Measurements from ENCODE around the gene ADCYAP1R1. TPM values are rescaled to one million over a fixed set of nuclear protein-coding genes. Genes with fewer than 3 reads are reported as not detected.

The ADCYAP1R1 gene
- total and polyA plus RNA-seq, 2 donors (not counting 1 experiment from before 2014, with no cell fraction given), result not detected

DNA sequence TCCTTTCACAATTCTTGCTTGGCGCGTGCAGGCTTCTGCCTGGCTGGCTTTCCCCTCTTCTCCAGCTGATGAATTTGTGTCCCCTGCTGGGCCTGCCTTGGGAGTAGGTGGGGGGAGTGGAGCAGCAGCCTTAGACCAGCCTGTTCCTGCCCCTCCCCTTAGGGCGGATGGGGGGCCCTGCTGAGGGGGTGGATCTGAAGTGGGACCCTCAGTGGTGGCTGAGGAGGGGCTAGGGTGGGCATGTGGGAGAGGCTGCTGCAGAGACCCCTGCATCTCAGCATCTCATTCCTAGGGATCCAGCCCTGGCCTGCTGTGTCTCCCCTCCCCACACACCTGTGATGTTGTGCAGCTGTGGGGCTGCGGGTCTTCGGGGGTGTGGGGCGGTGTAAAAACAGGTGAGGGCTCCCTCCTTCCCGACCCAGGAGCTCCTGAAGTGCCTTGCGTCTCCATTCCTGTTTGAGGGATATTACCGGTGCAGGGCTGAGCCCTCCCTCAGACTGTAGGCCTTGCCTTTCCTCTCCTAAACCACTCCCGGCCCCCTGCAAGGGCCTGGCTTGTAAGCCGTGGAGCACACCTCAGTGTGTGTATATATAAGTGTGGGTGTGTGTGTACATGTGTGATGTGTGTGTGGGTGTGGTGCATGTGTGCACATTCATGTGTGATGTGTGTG, 24.7 kb downstream of the ADCYAP1R1 start:
- no peak overlapping the region for H3K27ac Mint-ChIP-seq
- Histone ChIP-seq H4K20me1 (ENCODE audit: control insufficient read depth, insufficient read depth, low read length, poor library complexity, severe bottlenecking) (no peaks in the 10 kb centered on the region), H3K4me2 (replicated peaks; ENCODE audit: low read depth, low read length, poor library complexity, severe bottlenecking) (no peak overlapping the region), H3K36me3 (replicated peaks in 1 of 2; ENCODE audit: control extremely low read depth in 1 of 2, control insufficient read depth in 1 of 2, extremely low read depth in 1 of 2, insufficient read depth in 2 of 2, low read length in 1 of 2) (no peaks in the 10 kb centered on the region), H3K4me1 (ENCODE audit: control insufficient read depth in 2 of 2, insufficient read depth in 2 of 2, low read length in 2 of 2) (no peaks in the 10 kb centered on the region), H3K4me3 (ENCODE audit: control extremely low read depth in 1 of 5, extremely low read depth in 1 of 5, insufficient read depth in 1 of 5, low read depth in 2 of 5, low read length in 4 of 5) (no peak overlapping the region), H2AFZ (ENCODE audit: insufficient read depth, low read depth, low read length, poor library complexity, severe bottlenecking) (no peak overlapping the region), H3K9me3 (ENCODE audit: control extremely low read depth in 1 of 3, control insufficient read depth in 2 of 3, insufficient read depth in 1 of 3, low read length in 2 of 3) (peaks cover 0 to 13% (median 0%) of the 10 kb centered on the region in 3 donors), H3K27me3 (replicated peaks in 1 of 4; ENCODE audit: control extremely low read depth in 1 of 4, control insufficient read depth in 3 of 4, insufficient read depth in 4 of 4, low read length in 3 of 4) (peaks cover 0 to 3% (median 0%) of the 10 kb centered on the region in 4 experiments), H3K79me2 (ENCODE audit: control insufficient read depth, insufficient read depth, low read length) (no peaks in the 10 kb centered on the region), H3K27ac (ENCODE audit: low read length in 2 of 2) (no peak overlapping the region), H3K9ac (ENCODE audit: low read length) (no peak overlapping the region)
- DNase-seq (no peak), ATAC-seq (ENCODE audit: low read depth) (no peak)
- peaks cover 10% of the 10 kb centered on the region for H3K27me3 Mint-ChIP-seq
- POLR2A ChIA-PET, result no interaction called here
- H3K4me3 Mint-ChIP-seq, result no peak overlapping the region
- no peaks in the 10 kb centered on the region for H3K9me3 Mint-ChIP-seq (ENCODE audit: insufficient read depth)
- intact Hi-C loops (cut with micrococcal nuclease), result no loop called here
- 87% methylated on average over 4 of the region's 11 CpGs for WGBS (ENCODE audit: insufficient coverage)
- H3K4me1 Mint-ChIP-seq, result no peaks in the 10 kb centered on the region
- CTCF ChIA-PET, result no interaction called here
- TF ChIP-seq EZH2 (IDR thresholded peaks at IDR 0.05; ENCODE audit: borderline replicate concordance, insufficient read depth, low read depth, low read length, poor library complexity, severe bottlenecking), result no peak
- TF ChIP-seq, protein P1, sequence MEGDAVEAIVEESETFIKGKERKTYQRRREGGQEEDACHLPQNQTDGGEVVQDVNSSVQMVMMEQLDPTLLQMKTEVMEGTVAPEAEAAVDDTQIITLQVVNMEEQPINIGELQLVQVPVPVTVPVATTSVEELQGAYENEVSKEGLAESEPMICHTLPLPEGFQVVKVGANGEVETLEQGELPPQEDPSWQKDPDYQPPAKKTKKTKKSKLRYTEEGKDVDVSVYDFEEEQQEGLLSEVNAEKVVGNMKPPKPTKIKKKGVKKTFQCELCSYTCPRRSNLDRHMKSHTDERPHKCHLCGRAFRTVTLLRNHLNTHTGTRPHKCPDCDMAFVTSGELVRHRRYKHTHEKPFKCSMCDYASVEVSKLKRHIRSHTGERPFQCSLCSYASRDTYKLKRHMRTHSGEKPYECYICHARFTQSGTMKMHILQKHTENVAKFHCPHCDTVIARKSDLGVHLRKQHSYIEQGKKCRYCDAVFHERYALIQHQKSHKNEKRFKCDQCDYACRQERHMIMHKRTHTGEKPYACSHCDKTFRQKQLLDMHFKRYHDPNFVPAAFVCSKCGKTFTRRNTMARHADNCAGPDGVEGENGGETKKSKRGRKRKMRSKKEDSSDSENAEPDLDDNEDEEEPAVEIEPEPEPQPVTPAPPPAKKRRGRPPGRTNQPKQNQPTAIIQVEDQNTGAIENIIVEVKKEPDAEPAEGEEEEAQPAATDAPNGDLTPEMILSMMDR (IDR thresholded peaks at IDR 0.05), result no peak

- H3K9ac ChIP-seq (ENCODE audit: low read length), result no peak overlapping the region
- H3K27me3 Mint-ChIP-seq, result peaks cover 14% of the 10 kb centered on the region
- no peak overlapping the region for H3K27ac Mint-ChIP-seq
- TF ChIP-seq, protein P1 (IDR thresholded peaks at IDR 0.05), result no peak
- TF ChIP-seq EZH2 (IDR thresholded peaks at IDR 0.05; ENCODE audit: borderline replicate concordance, insufficient read depth, low read depth, low read length, poor library complexity, severe bottlenecking), result no peak
- no peaks in the 10 kb centered on the region for H4K20me1 ChIP-seq (ENCODE audit: control insufficient read depth, insufficient read depth, low read length, poor library complexity, severe bottlenecking)
- H2AFZ ChIP-seq (ENCODE audit: insufficient read depth, low read depth, low read length, poor library complexity, severe bottlenecking), result no peak overlapping the region
- ATAC-seq (ENCODE audit: low read depth) (no peak), DNase-seq (no peak)
- intact Hi-C loops (cut with micrococcal nuclease), result no loop called here
- no peaks in the 10 kb centered on the region for H3K4me1 ChIP-seq (ENCODE audit: control insufficient read depth in 2 of 2, insufficient read depth in 2 of 2, low read length in 2 of 2)
- ChIA-PET CTCF (no interaction called here), POLR2A (no interaction called here)
- H3K27ac ChIP-seq (ENCODE audit: low read length in 2 of 2), result no peak overlapping the region
- no peak overlapping the region for H3K4me3 Mint-ChIP-seq
- H3K4me2 ChIP-seq (replicated peaks; ENCODE audit: low read depth, low read length, poor library complexity, severe bottlenecking), result no peak overlapping the region
- H3K9me3 ChIP-seq (ENCODE audit: control extremely low read depth in 1 of 3, control insufficient read depth in 2 of 3, insufficient read depth in 1 of 3, low read length in 2 of 3), result peaks cover 0 to 13% (median 0%) of the 10 kb centered on the region in 3 donors
- H3K79me2 ChIP-seq (ENCODE audit: control insufficient read depth, insufficient read depth, low read length), result no peaks in the 10 kb centered on the region
- no peaks in the 10 kb centered on the region for H3K9me3 Mint-ChIP-seq (ENCODE audit: insufficient read depth)
- no peaks in the 10 kb centered on the region for H3K4me1 Mint-ChIP-seq
- H3K4me3 ChIP-seq (ENCODE audit: control extremely low read depth in 1 of 5, extremely low read depth in 1 of 5, insufficient read depth in 1 of 5, low read depth in 2 of 5, low read length in 4 of 5), result no peak overlapping the region
- 79% methylated on average over 8 of the region's 10 CpGs for WGBS (ENCODE audit: insufficient coverage)
- H3K27me3 ChIP-seq (replicated peaks in 1 of 4; ENCODE audit: control extremely low read depth in 1 of 4, control insufficient read depth in 3 of 4, insufficient read depth in 4 of 4, low read length in 3 of 4), result peaks cover 0 to 4% (median 1%) of the 10 kb centered on the region in 4 experiments
- H3K36me3 ChIP-seq (replicated peaks in 1 of 2; ENCODE audit: control extremely low read depth in 1 of 2, control insufficient read depth in 1 of 2, extremely low read depth in 1 of 2, insufficient read depth in 2 of 2, low read length in 1 of 2), result no peaks in the 10 kb centered on the region
Observed at GRCh38 chr7:31077484-31078362, 25.6 kb downstream of the ADCYAP1R1 start.
